ENCODE measurements around the gene STAB2. TPM values are rescaled to one million over a fixed set of nuclear protein-coding genes. Genes with fewer than 3 reads are reported as not detected.

STAB2 gene
- total RNA-seq, 1 experiment from 2014 or later, result not detected

GRCh38 chr12:103654816-103655215, 67.7 kb downstream of the STAB2 start:
- RAD21 ChIA-PET (ENCODE audit: low non-redundant PET in 1 of 2, low total read pairs in 2 of 2, uncharacterized antibody in 2 of 2, unreplicated experiment in 2 of 2), result no interaction called here
- Histone ChIP-seq H3K27me3 (ENCODE audit: insufficient read depth, low read length) (peaks cover 26% of the 10 kb centered on the region), H3K27ac (ENCODE audit: low read depth, low read length) (no peak overlapping the region), H3K9ac (ENCODE audit: low read length) (no peak overlapping the region), H3K9me2 (ENCODE audit: insufficient read depth) (no peaks in the 10 kb centered on the region), H3K4me2 (ENCODE audit: low read length) (no peak overlapping the region), H4K20me1 (ENCODE audit: insufficient read depth) (no peaks in the 10 kb centered on the region), H2AFZ (ENCODE audit: low read depth, low read length, poor library complexity, severe bottlenecking) (no peak overlapping the region), H3K9me3 (ENCODE audit: control insufficient read depth in 1 of 2, insufficient read depth in 1 of 2, low read depth in 1 of 2, low read length in 2 of 2) (no peaks in the 10 kb centered on the region), H3K4me3 (replicated peaks in 1 of 2; ENCODE audit: low read depth in 1 of 2, low read length in 2 of 2) (no peak overlapping the region), H3K4me1 (ENCODE audit: control insufficient read depth in 1 of 2, insufficient read depth in 2 of 2, low read length in 2 of 2) (no peaks in the 10 kb centered on the region), H3K36me3 (ENCODE audit: control insufficient read depth in 1 of 2, insufficient read depth in 2 of 2, low read length in 2 of 2) (no peaks in the 10 kb centered on the region), H3K79me2 (ENCODE audit: insufficient read depth, low read length) (no peaks in the 10 kb centered on the region)
- intact Hi-C loops (cut with micrococcal nuclease), result no loop called here
- POLR2A ChIA-PET, result no interaction called here
- CTCF ChIA-PET, result no interaction called here
- no TSS peak for BruUV-seq (replicated peaks)
- no peak for ATAC-seq
- no peak for TF ChIP-seq TCF7L2 (IDR thresholded peaks at IDR 0.05; ENCODE audit: borderline replicate concordance, extremely low read depth, insufficient read depth, insufficient read length)
- TF ChIP-seq SIN3A (IDR thresholded peaks at IDR 0.05; ENCODE audit: low read depth), result no peak
- no peak for TF ChIP-seq ZBTB33 (IDR thresholded peaks at IDR 0.05; ENCODE audit: extremely low read depth, insufficient replicate concordance, low read length)
- no peak for TF ChIP-seq POLR2AphosphoS5 (IDR thresholded peaks at IDR 0.05; ENCODE audit: low read depth, low read length)
- TF ChIP-seq JUND (IDR thresholded peaks at IDR 0.05), result no peak
- no peak for TF ChIP-seq EZH2 (IDR thresholded peaks at IDR 0.05)
- TF ChIP-seq EGR1 (IDR thresholded peaks at IDR 0.05; ENCODE audit: low read depth), result no peak
- TF ChIP-seq RAD21 (IDR thresholded peaks at IDR 0.05; ENCODE audit: low read depth), result no peak
- no peak for TF ChIP-seq ATF3 (IDR thresholded peaks at IDR 0.05)
- no peak for TF ChIP-seq SP1 (IDR thresholded peaks at IDR 0.05; ENCODE audit: low read depth)
- TF ChIP-seq CTCF (IDR thresholded peaks at IDR 0.05 in 2 of 3, conservative IDR thresholded peaks at IDR 0.05 in 1 of 3; ENCODE audit: borderline replicate concordance in 1 of 3, insufficient read depth in 1 of 3, low read depth in 2 of 3, low read length in 2 of 3), result no peak
- no peak for TF ChIP-seq ZFX (IDR thresholded peaks at IDR 0.05)
- no peak for TF ChIP-seq REST (IDR thresholded peaks at IDR 0.05; ENCODE audit: low read depth)
- TF ChIP-seq YY1 (IDR thresholded peaks at IDR 0.05; ENCODE audit: extremely low read depth, insufficient replicate concordance, low read depth, low read length), result no peak
- TF ChIP-seq EZH2phosphoT487 (IDR thresholded peaks at IDR 0.05; ENCODE audit: borderline replicate concordance), result no peak
- DNase-seq (ENCODE audit: low read depth, low spot score), result no peak
